Breast epithelium (tissue), 4 donors: ENCODE results near the gene KXD1. TPM values are rescaled to one million over a fixed set of nuclear protein-coding genes. Genes with fewer than 3 reads are reported as not detected.
A peak's percentile ranks its signal among the peaks of the same experiment; 100 is the strongest.

Experiments used
- DNase-seq, 2 donors: peaks; one replicate each; pipeline ENCODE4 v3.0.0-alpha.2; 2019; ENCODE audit warnings: low spot score in 2 of 2
- H3K27ac ChIP-seq, 2 donors: fragments of 200-600 bp; sonication (generic) in 1 of 2; one replicate each; pipeline ENCODE4 v1.5.1; 2016 to 2019; ENCODE audit warnings: mild to moderate bottlenecking in 1 of 2
- H3K27me3 ChIP-seq, 2 donors: fragments of 200-600 bp; sonication (generic) in 1 of 2; one replicate each; pipeline versions ENCODE4 v1.5.1 to v1.6.0; 2017 to 2019; ENCODE audit warnings: control low read depth in 1 of 2, mild to moderate bottlenecking in 1 of 2
- H3K36me3 ChIP-seq: fragments of 200-600 bp; one replicate; pipeline ENCODE4 v1.5.1; 2019
- H3K4me1 ChIP-seq, 2 donors: fragments of 200-600 bp; sonication (generic); one replicate each; pipeline ENCODE4 v1.5.1; 2016 to 2019; ENCODE audit warnings: control low read depth in 1 of 2
- H3K4me3 ChIP-seq, 3 donors: fragments of 200-600 bp; sonication (generic); 1 replicate in 2 of 3; 2 replicates in 1 of 3; pipeline ENCODE4 v1.5.1; 2016 to 2019; ENCODE audit warnings: mild to moderate bottlenecking in 3 of 3, moderate library complexity in 2 of 3
- H3K9me3 ChIP-seq, 2 donors: fragments of 200-600 bp; sonication (generic) in 1 of 2; one replicate each; pipeline ENCODE4 v1.5.1; 2016 to 2019; ENCODE audit warnings: control low read depth in 1 of 2
- POLR2A ChIP-seq: fragments of 450-650 bp; IDR thresholded peaks from one replicate; pipeline ENCODE4 v1.6.1; 2016; ENCODE audit warnings: antibody characterized with exemption, mild to moderate bottlenecking, moderate library complexity
- POLR2AphosphoS5 ChIP-seq, 3 donors: sonication (generic); formaldehyde crosslinking; IDR thresholded peaks; one replicate each; pipeline ENCODE4 v1.6.1; 2017; ENCODE audit warnings: antibody characterized with exemption in 3 of 3
- intact Hi-C: fragments of 100-400 bp; cut with DNase I; formaldehyde crosslinking; loops from one replicate; pipeline ENCODE4 v1.15.1; 2023; ENCODE audit warnings: low total_unique reads
- total RNA-seq, 3 donors: library from RNA; depleted of rRNA; stranded (reverse); fragments of >200 nt; gene quantifications; one replicate each; pipeline ENCODE4 v1.1.0, GENCODE V29; 2016
- TF ChIP-seq, protein P1 (sequence below), 3 donors: fragments of 450-650 bp; IDR thresholded peaks; one replicate each; pipeline ENCODE4 v1.5.1; 2016 to 2017; ENCODE audit warnings: antibody characterized with exemption in 3 of 3, mild to moderate bottlenecking in 3 of 3, moderate library complexity in 3 of 3

KXD1 gene
- total RNA-seq, 3 donors from 2014 or later: 92.6 to 140 (median 139) TPM

DNA sequence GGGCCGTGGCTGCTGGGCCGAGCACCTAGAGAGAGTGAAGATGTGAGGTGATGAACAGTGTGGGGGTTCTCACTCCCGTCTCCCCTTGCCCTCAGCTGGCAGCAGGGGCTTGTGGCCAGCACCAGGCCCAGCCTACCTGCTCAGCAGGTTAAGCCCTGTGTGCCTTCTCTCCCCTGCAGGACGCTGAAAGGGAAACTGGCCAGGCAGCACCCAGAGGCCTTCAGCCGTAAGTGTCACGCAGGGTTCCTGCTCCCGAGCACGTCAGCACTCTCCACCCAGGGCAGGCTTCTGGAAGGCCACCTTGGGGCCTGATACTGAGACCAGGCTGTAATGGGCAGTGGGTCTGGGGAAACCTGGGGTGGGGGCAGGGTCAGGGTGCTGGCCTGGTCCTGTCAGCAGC lies 9.3 kb downstream of the KXD1 start:
- H3K9me3 ChIP-seq: no peaks in the 10 kb centered on the region
- H3K27me3 ChIP-seq: no peaks in the 10 kb centered on the region
- no peak for DNase-seq
- no peak overlapping the region for H3K4me3 ChIP-seq
- peaks cover 0 to 3% of the 10 kb centered on the region in 2 donors for H3K4me1 ChIP-seq
- intact Hi-C loops: no loop called here
- H3K36me3 ChIP-seq: peaks cover 8% of the 10 kb centered on the region
- H3K27ac ChIP-seq: no peak overlapping the region
- TF ChIP-seq POLR2AphosphoS5 (IDR thresholded peaks at IDR 0.05) (no peak), POLR2A (no peak)
- TF ChIP-seq, protein P1, sequence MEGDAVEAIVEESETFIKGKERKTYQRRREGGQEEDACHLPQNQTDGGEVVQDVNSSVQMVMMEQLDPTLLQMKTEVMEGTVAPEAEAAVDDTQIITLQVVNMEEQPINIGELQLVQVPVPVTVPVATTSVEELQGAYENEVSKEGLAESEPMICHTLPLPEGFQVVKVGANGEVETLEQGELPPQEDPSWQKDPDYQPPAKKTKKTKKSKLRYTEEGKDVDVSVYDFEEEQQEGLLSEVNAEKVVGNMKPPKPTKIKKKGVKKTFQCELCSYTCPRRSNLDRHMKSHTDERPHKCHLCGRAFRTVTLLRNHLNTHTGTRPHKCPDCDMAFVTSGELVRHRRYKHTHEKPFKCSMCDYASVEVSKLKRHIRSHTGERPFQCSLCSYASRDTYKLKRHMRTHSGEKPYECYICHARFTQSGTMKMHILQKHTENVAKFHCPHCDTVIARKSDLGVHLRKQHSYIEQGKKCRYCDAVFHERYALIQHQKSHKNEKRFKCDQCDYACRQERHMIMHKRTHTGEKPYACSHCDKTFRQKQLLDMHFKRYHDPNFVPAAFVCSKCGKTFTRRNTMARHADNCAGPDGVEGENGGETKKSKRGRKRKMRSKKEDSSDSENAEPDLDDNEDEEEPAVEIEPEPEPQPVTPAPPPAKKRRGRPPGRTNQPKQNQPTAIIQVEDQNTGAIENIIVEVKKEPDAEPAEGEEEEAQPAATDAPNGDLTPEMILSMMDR (IDR thresholded peaks at IDR 0.05): no peak

DNA sequence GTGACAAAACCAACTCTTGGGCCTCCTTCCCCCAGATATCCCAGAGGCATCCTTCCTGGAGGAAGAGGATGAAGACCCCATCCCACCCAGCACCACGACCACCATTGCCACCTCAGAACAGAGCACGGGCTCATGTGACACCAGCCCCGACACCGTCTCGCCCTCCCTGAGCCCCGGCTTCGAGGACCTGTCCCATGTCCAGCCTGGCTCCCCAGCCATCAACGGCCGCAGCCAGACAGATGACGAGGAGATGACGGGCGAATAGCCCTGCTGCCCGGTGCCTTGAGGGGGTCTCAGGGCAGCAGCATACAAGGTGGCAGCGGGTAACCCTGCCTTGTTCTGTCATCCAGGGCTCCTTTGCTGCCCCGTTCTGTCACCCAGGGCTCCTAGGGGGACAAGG lies 10.7 kb downstream of the KXD1 start:
- no peak for DNase-seq
- peaks cover 8 to 12% of the 10 kb centered on the region in 2 donors for H3K4me1 ChIP-seq
- H3K27me3 ChIP-seq: no peaks in the 10 kb centered on the region
- intact Hi-C loops: no loop called here
- no peak overlapping the region for H3K27ac ChIP-seq
- H3K4me3 ChIP-seq: no peak overlapping the region
- H3K36me3 ChIP-seq: peaks cover 8% of the 10 kb centered on the region
- no peaks in the 10 kb centered on the region for H3K9me3 ChIP-seq
- no peak for TF ChIP-seq POLR2A
- TF ChIP-seq, protein P1 (IDR thresholded peaks at IDR 0.05): no peak
- TF ChIP-seq POLR2AphosphoS5 (IDR thresholded peaks at IDR 0.05): no peak

DNA sequence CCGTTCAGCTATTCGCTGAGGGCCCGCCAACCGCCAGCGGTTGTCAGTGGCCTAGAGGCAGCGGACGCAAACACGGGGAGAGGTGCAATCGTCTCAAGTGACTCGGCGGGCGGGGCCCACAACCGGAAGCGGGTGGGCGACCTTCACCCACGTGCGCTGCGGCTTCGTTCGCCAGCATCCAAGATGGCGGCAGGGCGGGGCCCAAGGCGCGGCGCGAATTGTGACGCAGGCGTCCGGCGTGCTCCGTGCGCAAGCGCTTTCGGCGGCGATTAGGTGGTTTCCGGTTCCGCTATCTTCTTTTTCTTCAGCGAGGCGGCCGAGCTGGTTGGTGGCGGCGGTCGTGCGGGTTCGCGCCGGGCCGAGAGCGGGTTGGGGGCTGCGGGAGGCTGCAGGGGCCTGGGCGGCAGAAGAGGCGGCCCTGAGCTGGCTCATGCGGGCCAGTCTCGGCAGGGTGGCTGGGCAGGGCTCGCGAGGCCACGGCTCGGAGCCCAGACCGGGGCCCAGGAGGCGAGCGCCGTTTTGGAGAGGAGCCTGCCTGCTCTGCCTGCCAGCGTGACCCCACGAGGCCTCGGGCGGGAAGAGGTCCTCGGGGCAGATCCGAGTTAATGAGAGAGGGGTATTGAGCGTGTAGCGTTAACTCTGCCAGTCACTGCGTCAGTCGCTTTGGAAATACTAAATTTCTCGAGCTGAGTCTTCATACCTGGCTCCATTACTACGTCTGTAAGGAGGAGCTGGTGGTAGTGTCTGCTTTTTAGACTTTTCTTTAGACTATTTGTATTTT lies 14.1 kb downstream of the KXD1 start, which contains the start of gene UBA52:
UBA52 (plus strand) TSS at position 294 of the 781 bp plus-strand sequence. CDS start 1,444 bp downstream, outside the sequence.
- Histone ChIP-seq H3K4me3 (peak within 1 kb of the TSS; percentile 85 to 99 (median 90)), H3K9me3 (no peaks in the 10 kb centered on the region), H3K4me1 (peaks cover 10 to 14% of the 10 kb centered on the region in 2 donors), H3K27me3 (no peaks in the 10 kb centered on the region), H3K27ac (peak within 1 kb of the TSS; percentile 92 to 93), H3K36me3 (peaks cover 15% of the 10 kb centered on the region)
- intact Hi-C loops: no loop called here
- DNase-seq: peak; percentile 98 to 99
- TF ChIP-seq POLR2AphosphoS5 (IDR thresholded peaks at IDR 0.05) (peak; percentile 93 to 97 (median 96)), POLR2A (peak; percentile 68)
- TF ChIP-seq, protein P1 (IDR thresholded peaks at IDR 0.05): no peak

DNA sequence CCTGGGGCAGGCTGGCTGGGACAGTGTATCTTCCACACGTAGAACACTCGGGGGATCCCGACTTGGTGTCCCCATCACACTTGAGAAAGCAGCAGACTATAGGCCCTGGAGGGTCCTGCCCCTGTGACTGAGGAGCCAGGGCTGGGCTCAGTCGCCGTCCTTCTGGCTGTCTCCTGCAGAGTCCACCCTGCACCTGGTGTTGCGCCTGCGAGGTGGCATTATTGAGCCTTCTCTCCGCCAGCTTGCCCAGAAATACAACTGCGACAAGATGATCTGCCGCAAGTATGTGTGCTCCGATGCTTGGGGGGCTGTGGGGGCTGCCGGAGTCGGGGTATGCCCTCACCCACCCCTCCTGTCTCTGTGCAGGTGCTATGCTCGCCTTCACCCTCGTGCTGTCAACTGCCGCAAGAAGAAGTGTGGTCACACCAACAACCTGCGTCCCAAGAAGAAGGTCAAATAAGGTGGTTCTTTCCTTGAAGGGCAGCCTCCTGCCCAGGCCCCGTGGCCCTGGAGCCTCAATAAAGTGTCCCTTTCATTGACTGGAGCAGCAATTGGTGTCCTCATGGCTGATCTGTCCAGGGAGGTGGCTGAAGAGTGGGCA lies 17.1 kb downstream of the KXD1 start:
- DNase-seq: no peak
- Histone ChIP-seq H3K4me3 (no peak overlapping the region), H3K4me1 (peaks cover 10 to 14% of the 10 kb centered on the region in 2 donors), H3K9me3 (no peaks in the 10 kb centered on the region), H3K36me3 (peaks cover 7% of the 10 kb centered on the region), H3K27me3 (no peaks in the 10 kb centered on the region), H3K27ac (no peak overlapping the region)
- TF ChIP-seq POLR2A (no peak), POLR2AphosphoS5 (IDR thresholded peaks at IDR 0.05) (no peak)
- TF ChIP-seq, protein P1 (IDR thresholded peaks at IDR 0.05): no peak
- intact Hi-C loops: no loop called here

DNA sequence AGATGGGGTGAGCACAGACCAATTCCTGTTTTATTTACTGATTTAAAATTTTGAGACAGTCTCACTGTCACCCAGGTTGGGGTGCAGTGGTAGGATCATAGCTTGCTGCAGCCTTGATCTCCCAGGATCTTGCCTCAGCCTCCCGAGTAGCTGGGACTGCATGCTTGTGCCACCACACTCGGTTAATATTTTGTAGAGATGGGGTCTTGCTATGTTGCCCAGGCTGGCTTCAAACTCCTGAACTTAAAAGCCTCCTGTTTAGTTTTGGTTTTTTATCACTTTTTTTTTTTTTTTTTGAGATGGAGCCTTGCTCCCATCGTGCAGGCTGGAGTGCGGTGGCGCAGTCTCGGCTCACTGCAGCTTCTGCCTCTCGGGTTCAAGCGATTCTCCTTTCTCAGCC lies 18.7 kb downstream of the KXD1 start:
- Histone ChIP-seq H3K9me3 (no peaks in the 10 kb centered on the region), H3K36me3 (peaks cover 7% of the 10 kb centered on the region), H3K4me1 (peaks cover 10 to 14% of the 10 kb centered on the region in 2 donors), H3K27me3 (no peaks in the 10 kb centered on the region), H3K4me3 (no peak overlapping the region), H3K27ac (no peak overlapping the region)
- intact Hi-C loops: no loop called here
- TF ChIP-seq POLR2A: no peak
- no peak for TF ChIP-seq POLR2AphosphoS5 (IDR thresholded peaks at IDR 0.05)
- TF ChIP-seq, protein P1 (IDR thresholded peaks at IDR 0.05): no peak
- no peak for DNase-seq
